ENCODE results near the gene STMN1.

GRCh38 chr1:25917996-25918395, 11.8 kb upstream of the STMN1 start:
- TF ChIP-seq CTCF (IDR thresholded peaks at IDR 0.05) (no peak), POLR2A (IDR thresholded peaks at IDR 0.05) (no peak)

All from lower leg skin (tissue), 3 donors.